Inflammatory macrophage (primary cell): ENCODE data around the gene ATP6V0D1.

ENCODE experiments used
- DNase-seq, 2 donors: peaks; one replicate each; pipeline ENCODE4 v3.0.0-alpha.2; 2020 to 2022

ATP6V0D1 gene

GRCh38 chr16:67445126-67445426, 35.9 kb downstream of the ATP6V0D1 start:
- DNase-seq, result no peak

DNA sequence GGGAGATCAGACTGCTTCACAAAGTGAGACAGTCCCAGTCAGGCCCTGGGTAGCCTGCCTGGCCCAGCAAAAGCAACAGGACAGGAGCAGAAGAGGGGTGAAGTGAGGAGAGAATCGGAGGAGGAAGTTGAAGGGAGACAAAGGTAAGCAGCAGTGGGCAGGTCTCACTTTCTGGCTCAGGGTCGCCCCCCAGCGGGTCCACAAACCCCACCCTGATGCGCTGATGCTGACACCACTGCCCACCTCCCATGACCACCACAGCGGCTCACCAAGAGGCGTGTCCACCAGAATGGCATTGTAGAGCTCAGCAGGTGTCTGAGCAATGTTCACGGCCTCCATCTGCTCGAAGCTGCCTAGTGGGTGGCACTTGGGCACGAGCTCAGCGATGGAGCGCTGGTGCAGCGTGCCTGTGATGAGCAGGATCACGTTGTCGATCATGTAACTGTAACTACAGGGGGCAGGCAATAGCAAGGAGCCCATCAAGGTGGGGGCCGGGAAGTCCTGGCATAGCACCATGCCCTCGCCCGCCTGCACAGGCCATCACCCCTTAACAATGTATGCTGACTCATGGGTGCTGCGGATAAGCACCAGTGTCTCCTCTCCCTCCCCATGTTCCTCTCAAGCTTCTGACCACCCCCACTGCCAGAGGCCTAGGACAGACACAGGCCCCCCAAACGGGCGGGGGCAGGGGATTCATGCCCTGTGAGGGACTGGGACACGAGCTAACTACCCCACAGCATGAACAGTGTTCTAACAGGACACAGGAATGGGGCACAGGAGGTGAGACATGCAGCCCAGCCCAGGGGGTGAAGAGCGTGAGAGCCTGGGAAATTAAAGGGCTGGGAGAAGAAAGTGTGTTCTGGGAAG, 36.5 kb downstream of the ATP6V0D1 start:
- no peak for DNase-seq

- no peak for DNase-seq
Observed at GRCh38 chr16:67443265-67443664, 37.7 kb downstream of the ATP6V0D1 start.

- no peak for DNase-seq
Observed at GRCh38 chr16:67442581-67443255, 38.2 kb downstream of the ATP6V0D1 start.

DNA sequence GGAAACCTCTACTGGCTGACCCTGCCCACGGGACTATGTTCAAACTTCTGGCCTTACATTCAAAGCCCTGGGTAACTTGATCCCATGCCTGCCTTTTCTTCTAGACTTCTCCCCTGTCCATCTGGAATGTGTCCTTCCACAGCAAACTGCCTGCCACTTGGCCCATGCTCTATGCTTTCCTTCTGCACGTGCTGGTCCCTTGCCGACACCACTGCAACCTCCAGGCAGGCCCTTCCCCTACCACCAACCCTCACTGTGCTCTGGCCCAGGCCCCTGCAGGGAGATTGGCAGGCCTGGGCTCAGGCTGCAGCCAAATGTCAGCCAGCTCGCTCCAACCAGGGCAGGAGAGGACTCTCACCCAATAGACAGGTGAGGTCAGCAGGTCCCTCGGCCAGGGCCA, 39.0 kb downstream of the ATP6V0D1 start:
- no peak for DNase-seq

DNA sequence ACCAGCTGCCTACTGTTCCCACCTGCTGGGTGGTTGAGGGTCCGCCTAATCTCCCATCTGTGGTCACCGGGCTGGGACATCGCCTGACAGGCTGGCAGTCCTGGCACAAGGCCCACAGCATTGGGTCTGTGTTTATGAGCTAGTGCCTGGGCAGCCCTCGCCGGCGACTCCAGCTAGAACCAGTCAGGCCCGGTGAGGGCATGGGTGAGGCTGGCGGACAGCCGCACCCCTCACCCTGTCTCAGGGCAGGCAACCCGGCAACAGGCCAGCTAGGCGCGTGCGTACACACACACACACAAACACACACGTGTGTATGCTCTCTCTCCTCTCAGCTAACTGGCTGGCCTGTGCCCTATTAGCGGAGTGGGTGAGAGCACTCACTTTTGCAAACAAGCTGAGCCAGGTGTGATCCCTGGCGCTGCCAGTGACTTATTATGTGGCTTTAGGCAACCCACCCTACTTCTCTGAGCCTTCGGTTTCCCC, 39.6 kb downstream of the ATP6V0D1 start:
- DNase-seq, result no peak

DNA sequence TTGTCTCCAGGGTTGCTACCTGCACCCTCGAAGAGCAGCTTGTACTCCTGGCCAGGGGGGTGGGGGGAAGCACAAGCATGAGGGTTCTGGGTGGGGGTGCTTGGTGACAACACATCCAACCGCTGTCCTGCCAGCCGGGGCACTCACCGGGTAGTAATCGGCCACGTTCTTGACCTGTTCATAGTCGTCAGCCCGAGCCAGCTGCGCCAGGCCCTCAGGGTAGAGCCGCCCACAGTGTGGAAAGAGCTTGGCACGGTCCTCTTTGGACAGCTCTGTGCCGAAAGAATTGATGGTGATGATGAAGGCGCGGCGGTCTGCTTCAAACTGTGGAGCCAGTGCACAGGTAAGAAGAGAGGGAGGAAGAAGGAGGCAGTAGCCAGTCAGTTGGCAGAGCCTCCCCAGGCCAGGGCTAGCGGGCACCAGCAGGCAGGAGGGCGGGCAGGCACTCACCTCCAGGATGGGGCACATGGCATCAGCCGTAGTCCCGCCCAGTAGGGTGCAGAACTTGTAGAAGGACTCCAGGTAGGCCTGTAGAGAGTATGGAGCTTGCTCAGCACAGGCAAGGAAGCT, 42.0 kb downstream of the ATP6V0D1 start:
- DNase-seq, result no peak

DNA sequence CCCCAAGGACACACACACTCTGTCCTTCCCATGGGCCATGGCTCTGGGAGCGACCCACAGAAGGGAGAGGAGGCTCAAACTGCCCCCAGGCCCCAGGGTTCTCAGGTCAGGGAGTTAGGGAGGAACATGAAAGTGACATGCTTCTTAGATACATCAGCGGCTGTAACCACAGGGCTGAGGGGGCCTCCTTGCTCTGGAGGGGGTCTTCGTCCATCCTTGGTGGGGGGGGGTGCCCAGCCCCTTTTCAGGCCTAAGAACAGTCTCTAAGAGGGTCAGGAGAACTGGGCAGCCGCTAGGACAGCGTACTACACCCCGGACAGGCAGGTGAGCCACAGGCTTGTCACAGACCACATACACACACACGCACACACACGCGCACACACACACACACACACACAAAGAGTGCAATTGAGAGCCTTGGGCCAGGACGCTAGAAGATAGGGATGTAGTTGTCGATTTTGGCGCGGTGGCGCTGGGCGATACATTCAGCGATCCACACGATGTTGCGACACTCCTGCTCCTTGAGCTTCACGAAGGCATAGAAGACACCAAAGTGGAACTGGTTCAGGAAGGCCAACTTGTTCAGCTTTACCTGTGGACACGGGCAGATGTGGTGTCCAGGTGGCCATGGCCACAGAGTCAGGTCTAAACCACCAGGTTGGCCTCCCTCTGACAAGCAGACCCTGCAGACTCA, 42.7 kb downstream of the ATP6V0D1 start:
- DNase-seq, result no peak

GRCh38 chr16:67437513-67437912, 43.4 kb downstream of the ATP6V0D1 start:
- DNase-seq, result no peak

GRCh38 chr16:67436640-67437193, 44.2 kb downstream of the ATP6V0D1 start:
- DNase-seq, result no peak

DNA sequence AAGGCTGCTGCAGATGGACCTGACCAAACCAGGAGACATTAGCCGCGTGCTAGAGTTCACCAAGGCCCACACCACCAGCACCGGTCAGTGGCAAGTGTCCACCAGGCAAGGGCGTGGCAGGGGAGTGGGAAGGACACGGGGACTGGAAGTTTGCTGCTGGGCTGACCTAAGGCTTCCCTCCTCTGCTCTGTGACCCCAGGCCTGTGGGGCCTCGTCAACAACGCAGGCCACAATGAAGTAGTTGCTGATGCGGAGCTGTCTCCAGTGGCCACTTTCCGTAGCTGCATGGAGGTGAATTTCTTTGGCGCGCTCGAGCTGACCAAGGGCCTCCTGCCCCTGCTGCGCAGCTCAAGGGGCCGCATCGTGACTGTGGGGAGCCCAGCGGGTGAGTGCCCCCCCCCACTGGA, 45.2 kb downstream of the ATP6V0D1 start:
- no peak for DNase-seq

DNA sequence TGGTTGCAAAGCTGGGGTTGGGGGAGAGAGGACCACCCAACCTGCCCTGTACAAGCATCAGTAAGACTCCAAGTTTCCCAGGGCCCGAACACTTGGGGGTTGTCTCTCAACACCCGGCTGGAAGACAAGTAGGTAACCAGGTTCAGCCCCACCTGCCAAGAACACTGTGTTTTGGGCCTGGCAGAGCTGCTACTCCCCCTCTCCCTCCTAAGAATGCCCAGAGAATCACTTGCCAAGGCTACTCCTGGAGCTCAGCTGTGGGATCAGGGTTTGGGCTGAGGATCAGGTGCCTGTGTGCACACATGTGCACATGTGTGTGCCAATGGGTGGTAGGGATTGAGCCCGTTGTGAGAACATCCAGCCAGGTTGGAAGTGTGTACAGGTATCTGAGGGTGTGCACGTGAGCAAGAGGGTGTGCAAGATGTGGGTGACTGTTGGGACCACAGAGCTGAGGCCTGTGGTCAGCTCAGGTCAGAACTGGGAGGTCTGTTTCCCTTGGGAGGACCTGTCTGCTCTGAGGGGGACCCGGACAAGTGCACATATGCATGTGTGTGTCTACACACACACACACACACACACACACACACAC, 47.7 kb downstream of the ATP6V0D1 start:
- no peak for DNase-seq

- no peak for DNase-seq
Observed at GRCh38 chr16:67432506-67432890, 48.5 kb downstream of the ATP6V0D1 start.

GRCh38 chr16:67431775-67432505, 49.0 kb downstream of the ATP6V0D1 start:
- peak; percentile 23 to 24 for DNase-seq

DNA sequence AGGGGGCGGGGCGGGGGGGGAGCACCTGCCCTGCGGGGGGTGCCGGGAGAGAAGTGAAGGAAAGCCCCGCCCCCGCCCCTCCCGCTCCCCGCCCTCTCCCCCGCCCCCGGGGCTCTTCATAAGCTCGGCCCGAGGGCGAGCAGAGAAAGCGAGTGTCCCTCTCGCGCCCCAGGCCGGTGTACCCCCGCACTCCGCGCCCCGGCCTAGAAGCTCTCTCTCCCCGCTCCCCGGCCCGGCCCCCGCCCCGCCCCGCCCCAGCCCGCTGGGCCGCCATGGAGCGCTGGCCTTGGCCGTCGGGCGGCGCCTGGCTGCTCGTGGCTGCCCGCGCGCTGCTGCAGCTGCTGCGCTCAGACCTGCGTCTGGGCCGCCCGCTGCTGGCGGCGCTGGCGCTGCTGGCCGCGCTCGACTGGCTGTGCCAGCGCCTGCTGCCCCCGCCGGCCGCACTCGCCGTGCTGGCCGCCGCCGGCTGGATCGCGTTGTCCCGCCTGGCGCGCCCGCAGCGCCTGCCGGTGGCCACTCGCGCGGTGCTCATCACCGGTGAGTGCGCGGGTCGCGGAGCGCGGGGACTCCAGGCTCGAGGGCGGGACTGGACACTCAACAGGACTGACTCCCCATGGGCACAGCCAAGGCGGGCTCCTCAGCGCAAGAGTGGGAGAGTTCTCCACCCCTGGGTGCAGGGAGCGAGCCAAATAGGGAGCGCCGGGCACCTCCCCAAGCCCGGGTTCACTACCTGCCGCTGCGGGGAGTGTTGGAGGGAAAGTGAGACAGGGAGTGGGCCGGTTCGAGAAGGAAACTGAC, 49.8 kb downstream of the ATP6V0D1 start, which contains the start of gene HSD11B2:
HSD11B2 (plus strand) TSS at position 145 of the 798 bp plus-strand sequence; CDS start at position 273, 128 bp downstream.
- peak; percentile 39 to 66 for DNase-seq

- DNase-seq, result peak in 1 of 2 donors; percentile 54
Observed at GRCh38 chr16:67430504-67430976, 50.4 kb downstream of the ATP6V0D1 start.

DNA sequence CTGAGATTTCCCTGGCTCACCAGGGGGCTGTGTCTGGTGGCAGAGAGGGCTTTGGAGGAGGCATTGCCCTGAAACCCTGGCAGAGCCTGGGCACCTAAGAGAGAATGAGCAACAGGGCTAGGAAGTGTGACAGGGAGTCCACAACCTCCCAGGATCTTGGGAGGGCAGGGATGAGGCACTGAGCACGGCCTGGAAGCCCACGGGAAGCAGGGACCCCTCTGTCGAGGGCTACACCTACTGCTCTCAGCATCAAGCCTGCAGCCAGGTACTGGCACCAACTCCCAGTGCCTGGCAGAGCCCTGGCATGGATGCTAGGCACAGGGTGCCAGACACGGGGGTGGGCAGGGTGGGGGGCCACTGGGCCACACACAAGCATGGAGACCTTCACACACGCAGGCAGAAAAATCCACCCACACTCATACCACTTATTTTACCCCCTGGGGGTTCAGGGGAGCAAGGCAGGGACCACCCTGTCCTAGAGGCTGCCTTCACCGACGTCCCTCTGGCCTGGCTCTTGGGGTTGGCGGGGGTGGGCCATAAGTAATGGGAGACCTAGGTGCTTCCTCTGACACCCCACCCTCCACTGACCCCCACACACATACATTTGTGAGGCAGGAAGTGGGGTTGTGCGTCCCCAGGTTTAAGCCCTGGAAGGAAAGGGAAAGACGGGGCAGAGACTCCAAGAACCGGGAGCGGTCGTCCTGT, 51.0 kb downstream of the ATP6V0D1 start:
- DNase-seq, result no peak

- DNase-seq, result no peak
Observed at GRCh38 chr16:67429053-67429798, 51.7 kb downstream of the ATP6V0D1 start.

GRCh38 chr16:67428146-67428731, 52.7 kb downstream of the ATP6V0D1 start:
- DNase-seq, result peak; percentile 55 to 58
